RKO (cell line): ENCODE measurements around the gene IFT43.

Source experiments
- DNase-seq: peaks from one replicate; pipeline ENCODE4 v3.0.0-alpha.2; 2016; ENCODE audit warnings: low spot score

IFT43 gene

DNA sequence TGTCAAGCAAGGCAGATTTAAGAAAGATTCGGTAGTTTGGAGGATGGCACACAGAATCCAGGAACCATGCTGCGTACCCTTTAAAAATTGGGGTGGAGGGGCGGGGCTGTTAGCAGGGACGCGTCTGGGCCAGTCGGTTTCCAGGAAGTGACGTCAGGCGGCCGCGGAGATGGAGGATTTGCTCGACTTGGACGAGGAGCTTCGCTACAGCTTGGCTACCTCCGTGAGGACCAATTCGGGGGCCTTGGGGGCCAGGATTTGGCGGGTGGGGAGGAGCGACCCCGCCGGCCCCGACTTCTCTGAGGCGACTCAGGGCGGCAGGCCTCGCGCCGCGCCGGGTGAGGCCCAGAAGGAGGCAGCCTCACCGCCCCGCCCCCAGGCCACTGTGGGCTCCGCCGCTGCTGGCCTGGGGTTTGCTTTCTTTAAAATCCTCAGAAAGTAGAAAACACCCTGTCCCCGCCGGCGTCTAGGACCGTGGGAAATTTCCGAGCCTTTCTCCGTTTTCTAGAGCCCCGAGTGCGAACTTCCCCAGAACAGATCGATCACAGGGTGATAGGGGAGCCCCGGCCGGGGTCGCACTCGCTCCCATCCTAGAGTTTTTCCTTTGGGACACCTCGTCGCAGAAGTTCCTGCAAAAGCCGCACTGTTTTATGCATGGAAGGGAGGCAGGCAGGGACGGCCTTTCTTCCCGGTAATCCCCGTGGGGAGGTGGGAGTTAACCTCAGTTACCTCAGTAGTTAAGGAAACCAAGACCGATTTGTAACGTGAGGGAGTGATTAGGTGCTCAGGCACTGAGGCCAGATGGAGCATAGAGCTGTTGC, at the start of gene IFT43:
Gene IFT43 (plus strand): TSS at position 146 of the 821 bp plus-strand sequence. CDS start 24 bp downstream, at position 170.
- DNase-seq: peak; percentile 86

DNA sequence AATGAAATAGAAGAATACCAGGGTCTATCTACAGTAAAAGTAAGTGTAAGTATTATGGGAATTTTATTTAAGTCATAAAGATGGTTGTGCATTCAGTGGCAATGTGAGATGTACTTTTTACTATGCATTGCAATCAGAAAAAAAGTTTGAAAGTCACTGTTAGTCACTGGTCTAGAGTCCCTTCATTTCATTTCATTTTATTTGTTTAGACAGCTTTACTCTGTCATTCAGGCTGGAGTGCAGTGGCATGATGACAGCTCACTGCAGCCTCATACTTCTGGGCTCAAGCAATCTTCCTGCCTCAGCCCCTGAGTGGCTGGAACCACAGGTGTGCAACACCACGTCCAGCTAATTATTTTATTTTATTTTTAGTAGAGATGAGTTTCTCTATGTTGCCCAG, 46.4 kb upstream of the IFT43 start:
- DNase-seq: no peak

DNA sequence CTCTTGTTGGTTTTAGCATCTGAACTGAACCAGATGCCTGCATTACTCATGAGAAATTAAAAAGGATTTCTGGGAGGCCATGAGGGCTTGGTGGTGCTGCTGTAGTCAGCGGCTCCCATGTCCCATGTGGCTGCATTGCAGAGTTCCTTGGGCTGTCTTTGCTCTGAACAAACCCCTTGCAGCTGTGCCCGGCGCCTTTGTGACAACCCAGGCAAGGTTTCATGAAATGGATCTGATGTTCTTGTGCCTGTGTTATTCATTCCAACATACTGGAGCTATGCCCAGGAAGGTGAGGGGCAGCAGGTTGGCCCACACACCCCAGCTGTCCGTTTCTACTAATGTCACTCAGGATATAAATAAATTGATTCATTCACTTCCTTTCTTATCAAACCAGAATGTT, 44.5 kb upstream of the IFT43 start:
- DNase-seq: no peak

GRCh38 chr14:75944607-75945241, 40.8 kb upstream of the IFT43 start:
- DNase-seq: no peak

DNA sequence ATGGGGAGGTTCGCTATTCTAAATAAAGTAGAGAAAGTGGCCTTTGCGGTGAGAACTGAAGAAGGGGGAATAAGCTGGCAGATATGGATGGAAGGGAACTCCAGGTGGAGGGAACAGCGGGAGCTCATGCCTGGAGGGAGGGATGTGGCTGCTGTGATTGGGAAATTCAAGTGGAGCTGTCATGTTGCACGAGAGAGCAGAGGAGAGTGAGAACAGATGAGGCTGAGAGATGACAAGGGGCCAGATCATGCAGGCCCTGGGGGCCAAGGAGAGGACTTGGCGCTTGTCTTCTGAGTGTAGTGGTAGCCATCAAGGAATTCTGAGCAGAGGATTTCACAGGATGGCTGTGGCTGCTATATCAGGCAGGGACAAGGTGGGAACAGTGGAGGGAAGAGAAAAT, 38.8 kb upstream of the IFT43 start:
- DNase-seq: no peak

DNA sequence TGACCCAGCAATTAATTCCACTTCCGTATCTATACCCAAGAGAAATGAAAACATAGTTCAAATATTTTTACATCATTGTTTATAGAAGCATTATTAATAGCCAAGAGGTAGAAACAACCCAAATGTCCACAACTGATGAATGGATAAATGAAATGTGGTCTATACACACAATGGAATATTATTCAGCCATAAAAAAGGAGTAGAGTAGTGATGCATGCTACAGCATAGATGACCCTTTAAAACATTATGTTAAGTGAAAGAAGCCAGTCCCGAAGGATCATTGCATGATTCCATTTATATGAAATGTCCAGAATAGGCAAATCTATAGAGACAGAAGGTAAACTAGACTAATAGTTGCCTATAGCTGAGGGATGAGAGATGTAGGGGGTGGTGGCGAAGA, 33.1 kb upstream of the IFT43 start:
- no peak for DNase-seq

- no peak for DNase-seq
Observed at GRCh38 chr14:75959031-75959430, 26.5 kb upstream of the IFT43 start.

DNA sequence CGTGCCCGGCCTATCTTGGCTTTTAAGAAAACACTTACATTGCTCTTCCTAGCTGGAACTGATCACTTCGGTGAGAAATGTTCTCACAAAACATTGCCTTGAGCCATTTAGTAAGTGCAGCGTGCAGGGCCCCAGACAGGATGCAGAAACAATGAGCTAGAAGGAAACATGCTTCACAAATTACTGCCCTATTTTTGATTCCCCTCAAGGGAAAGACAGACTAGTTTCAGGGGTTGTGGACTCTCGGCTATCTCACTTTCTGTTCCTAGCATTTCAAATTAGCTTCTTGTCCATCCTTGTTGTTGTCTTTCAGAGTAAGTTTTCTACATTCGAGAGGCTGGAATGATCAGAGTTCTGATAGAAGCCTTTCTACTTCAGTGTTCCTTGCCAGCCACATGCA, 25.3 kb upstream of the IFT43 start:
- DNase-seq: no peak

GRCh38 chr14:75961662-75962061, 23.9 kb upstream of the IFT43 start:
- DNase-seq: no peak

GRCh38 chr14:75967866-75968265, 17.7 kb upstream of the IFT43 start:
- no peak for DNase-seq

DNA sequence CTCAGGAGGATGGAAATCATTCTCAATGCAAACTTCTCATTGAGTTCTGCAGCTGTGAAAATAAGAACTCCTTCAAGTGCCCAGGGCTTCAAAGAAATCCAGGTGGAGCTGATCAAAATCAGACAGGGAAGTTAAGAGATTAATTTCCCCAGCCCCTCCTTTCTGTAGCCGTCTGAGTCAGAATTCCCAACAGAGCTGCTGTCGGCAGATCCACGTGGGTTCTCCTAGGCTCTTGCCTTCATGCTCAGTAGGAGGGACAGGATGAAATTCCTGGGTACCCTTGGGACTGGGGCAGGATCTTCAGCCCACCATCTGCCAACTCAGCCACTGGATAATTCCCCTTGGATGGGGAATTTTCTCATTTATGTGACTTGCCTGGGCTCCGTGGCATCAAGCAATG, 17.1 kb upstream of the IFT43 start:
- DNase-seq: no peak

DNA sequence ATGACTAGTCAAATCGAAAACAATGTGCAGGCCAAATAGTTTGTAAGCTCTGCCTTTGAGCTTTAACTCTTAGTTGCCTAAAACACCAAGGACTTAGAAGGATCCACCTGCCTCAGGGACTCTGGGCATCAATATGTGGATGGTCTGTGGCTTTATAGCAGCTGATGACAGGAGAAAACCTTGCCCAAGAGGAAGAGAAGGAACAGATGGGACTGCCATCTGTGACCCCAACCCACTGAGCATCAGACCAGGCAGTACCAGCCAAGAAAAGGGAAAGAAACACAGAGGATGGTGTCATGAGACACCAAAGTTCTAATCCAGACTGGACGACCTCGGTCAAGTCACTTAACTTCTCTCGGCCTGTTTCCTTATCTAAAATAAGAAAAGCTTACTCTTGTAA, 16.4 kb upstream of the IFT43 start:
- DNase-seq: no peak

- DNase-seq: no peak
Observed at GRCh38 chr14:75969891-75970290, 15.7 kb upstream of the IFT43 start.

GRCh38 chr14:75970989-75971388, 14.6 kb upstream of the IFT43 start:
- DNase-seq: no peak

DNA sequence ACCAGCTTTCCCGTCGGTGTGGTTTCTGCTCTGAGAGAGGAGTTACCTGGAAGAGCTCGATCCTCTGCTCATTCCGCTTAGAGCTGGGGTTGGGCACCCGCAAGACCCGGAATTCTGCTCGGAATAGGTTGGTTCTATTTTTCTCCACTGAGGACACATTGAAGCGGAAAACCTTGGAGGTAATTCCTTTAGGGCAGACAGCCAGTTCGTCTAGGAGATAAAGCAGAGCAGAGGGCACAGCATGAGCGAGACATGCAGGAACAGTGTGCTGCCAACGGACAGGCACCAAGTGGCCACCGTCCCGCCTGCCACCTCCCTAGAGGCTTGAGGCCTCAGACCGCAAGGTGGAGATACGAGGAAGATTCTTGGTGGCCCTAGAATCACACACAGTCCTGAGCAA, 14.1 kb upstream of the IFT43 start:
- DNase-seq: no peak

DNA sequence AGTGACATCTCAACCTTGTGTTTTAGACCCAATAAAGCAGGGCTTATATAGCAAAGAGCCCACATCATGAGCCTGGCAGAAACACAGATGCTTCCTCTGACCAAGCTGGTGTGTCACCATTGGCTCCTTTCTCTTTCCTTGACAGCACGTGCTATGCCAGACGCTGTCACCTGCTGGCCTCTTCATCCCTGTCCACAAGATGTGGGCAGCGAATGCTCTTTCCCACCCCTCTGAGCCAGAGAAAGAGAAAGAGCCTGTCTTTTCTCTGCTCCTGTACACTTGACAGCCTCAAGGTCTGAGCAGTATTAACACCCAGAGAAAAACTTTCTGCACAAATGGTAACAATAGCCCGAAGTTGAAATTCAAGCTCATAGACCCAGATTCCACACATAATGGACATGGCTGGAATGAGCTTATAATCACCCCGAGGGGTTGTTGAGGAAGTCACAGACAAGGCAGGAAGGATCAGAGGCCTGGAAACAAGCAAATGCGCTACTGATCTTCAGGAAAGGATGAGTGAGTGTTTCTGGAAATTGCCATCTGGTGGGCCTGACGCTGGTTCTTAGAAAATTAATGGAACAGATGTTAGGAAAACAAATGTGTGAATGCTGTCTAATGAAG, 12.7 kb upstream of the IFT43 start:
- DNase-seq: no peak

DNA sequence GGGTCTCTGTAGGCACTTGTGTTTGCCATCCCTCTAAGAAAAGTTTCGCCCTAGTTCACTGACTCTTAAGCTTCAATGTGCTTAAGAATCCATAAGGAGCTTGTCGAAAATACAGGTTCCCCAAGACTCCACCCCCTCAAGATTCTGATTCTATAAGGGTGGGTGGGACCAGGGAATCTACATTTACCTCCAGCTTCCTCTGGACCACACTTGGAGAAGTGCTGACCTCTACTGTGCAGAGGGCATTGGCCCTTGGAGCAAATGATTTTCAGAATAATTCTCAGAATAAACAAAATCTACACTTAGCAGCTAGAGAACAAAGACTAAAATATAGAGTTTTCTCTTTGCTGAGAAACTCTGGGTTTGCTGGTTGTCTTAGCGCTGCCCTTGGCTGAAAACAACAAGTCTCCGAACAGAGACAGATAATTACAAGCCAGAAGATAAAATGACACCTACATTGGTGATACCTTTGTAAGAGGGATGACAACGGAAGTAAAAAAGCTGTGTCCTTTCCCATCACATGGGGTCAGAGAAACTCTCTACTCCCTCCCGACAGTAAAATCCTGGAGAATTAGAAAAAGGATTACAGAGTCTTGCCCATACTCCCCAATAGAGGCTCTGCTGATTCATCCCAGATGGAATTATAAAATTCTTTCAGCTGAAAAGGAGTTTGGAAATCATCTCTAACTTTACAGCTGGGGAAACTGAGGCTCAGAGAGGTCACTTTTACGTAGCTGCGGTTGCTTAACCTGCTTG, 8.6 kb upstream of the IFT43 start:
- no peak for DNase-seq

GRCh38 chr14:75977582-75977943, 8.0 kb upstream of the IFT43 start:
- DNase-seq: no peak

GRCh38 chr14:75978249-75978731, 7.3 kb upstream of the IFT43 start:
- DNase-seq: no peak

- DNase-seq: no peak
Observed at GRCh38 chr14:75979071-75979571, 6.4 kb upstream of the IFT43 start.

DNA sequence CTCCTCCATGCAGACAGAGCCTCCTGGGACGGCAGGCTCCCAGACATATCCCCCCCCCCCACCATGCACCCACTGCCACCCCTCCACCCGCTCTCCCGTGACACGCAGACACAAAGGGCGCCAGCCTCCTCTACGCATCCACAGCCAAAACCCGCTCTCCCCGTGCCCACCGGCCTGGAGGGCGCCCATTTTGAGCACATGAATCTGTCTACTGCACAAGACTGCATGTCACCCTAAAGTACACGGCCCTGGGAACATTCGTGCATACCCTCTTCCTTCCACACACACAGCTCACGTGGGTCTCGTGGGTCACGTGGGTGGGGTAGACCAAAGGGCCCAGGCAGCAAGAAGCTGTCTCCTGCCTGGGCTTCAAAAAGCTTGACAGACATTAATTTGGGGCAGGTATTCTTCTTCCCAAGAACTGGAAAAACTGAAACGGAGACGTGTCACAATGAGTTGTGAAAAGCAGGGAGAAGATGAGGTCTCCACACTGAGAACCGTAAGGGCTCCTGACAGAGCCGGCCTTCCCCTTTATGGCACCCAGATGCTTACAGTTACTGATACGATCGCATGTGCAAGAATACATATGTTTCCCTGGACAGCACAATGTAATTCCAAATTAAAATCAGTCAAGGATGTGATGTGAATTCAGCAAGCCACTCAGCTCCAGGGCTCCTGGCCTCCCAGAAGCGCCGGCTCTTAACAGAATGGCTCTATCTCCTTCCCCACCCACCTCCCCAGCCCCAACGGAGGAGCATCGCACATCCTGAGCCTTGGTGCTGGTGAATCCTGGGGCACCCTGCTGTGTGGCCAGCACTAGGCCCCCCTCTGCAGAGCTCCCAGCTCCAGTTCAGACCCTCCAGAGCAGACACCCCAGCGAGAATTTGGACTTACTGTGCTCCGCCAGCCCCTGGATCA, 5.7 kb upstream of the IFT43 start:
- no peak for DNase-seq
